AG09319 (cell line): ENCODE data around the gene ATP5PB.

Experiments used
- DNase-seq: peaks from one replicate; pipeline ENCODE4 v3.0.0-alpha.2; 2010; ENCODE audit warnings: low read depth; ENCODE audit errors: extremely low read depth
- CTCF ChIP-seq: IDR thresholded peaks from 2 replicates; pipeline ENCODE4 v1.5.1; 2011; ENCODE audit warnings: low read depth, mild to moderate bottlenecking, inconsistent platforms, low read length, moderate library complexity

The ATP5PB gene, protein sequence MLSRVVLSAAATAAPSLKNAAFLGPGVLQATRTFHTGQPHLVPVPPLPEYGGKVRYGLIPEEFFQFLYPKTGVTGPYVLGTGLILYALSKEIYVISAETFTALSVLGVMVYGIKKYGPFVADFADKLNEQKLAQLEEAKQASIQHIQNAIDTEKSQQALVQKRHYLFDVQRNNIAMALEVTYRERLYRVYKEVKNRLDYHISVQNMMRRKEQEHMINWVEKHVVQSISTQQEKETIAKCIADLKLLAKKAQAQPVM

GRCh38 chr1:111448918-111449702 is at the start of gene ATP5PB, which contains the start of gene WDR77:
ATP5PB (plus strand) TSS chr1:111449464; CDS start chr1:111449542, 78 bp downstream.
WDR77 (minus strand) TSS chr1:111449256; CDS start chr1:111449169, 87 bp downstream.
- peak; percentile 98 for DNase-seq
- no peak for TF ChIP-seq CTCF

DNA sequence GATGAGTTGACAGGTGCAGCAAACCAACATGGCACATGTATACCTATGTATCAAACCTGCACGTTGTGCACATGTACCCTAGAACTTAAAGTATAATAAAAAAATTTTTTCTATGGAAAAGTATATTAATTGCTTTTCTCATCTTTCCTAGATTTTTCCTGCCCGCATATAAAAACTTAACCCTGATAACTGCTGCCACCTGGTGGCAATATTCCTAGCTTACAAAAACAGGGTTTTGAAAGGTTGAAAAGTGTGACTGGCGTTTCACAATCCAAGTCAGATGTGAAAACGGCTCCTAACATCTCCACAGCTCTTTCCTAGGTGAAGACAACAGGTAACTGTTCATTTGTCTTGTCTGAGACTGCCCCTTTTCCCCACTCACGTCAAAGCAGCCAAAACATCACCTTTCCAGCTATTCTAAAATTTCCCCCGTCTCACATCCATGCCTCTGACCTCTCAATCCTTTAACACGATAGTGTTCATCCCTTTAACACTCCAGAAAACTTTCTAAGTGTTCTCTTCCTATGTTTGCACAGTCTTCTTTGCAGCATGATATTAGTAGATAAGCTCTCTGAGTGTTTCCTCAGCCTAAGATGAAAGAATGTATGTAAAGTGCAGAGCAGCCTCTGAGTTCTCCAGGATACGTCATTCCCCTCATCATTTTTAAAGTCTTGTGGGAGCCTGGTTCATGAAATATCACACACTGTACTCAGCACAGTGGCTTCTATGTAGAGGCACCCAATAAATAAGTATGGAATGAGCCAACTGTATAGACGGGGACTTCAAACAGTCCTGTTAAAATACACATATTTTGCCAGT is 49.3 kb upstream of the ATP5PB start:
- peak; percentile 14 for DNase-seq
- TF ChIP-seq CTCF, result peak; percentile 67

- no peak for TF ChIP-seq CTCF
Observed at GRCh38 chr1:111402083-111402482, 47.2 kb upstream of the ATP5PB start.

GRCh38 chr1:111404588-111404987 is 44.7 kb upstream of the ATP5PB start:
- no peak for DNase-seq
- no peak for TF ChIP-seq CTCF

More at GRCh38 chr1:111402083-111402482, 47.2 kb upstream of the ATP5PB start:
- DNase-seq, result no peak

DNA sequence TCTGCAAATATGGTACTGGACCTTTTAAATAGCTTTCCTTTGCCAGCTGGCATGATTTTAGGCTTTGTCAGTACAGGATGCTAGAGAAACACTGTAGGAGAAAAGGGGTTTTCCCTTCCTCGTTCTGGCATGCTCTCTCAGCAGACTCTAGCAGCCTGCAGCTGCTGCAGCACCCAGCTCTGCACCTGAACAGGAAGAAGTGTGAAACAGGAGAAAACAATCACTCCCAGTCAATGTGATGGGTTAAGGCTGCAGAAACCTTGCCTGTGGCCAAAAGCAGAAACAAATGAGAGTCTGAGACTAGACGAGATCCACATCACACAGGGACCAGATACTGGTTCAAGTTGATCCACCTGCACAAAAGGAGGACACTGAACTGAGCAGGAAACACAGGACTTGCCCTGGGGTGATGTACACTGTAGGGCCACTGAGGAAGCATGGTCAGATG is 42.9 kb upstream of the ATP5PB start:
- no peak for DNase-seq
- TF ChIP-seq CTCF, result no peak

- no peak for TF ChIP-seq CTCF
- DNase-seq, result no peak
Observed at GRCh38 chr1:111407301-111407700, 42.0 kb upstream of the ATP5PB start.
